GM23338 (cell line): ENCODE measurements around the gene USP6NL. TPM values are rescaled to one million over a fixed set of nuclear protein-coding genes. Genes with fewer than 3 reads are reported as not detected.

Experiments used
- ATAC-seq: fragments of 200-7000 bp; cut with Tn5 transposase; 3 replicates; pipeline ENCODE4 v1.9.1; 2020
- DNase-seq: peaks from one replicate; pipeline ENCODE4 v3.0.0-alpha.2; 2015; ENCODE audit warnings: low spot score
- H2AFZ ChIP-seq: fragments of 200-600 bp; sonication (generic); 2 replicates; pipeline ENCODE4 v1.8.0; 2016; ENCODE audit warnings: antibody characterized with exemption, mild to moderate bottlenecking, moderate library complexity
- H3F3A ChIP-seq: fragments of 200-600 bp; sonication (generic); replicated peaks from 2 replicates; pipeline ENCODE4 v1.8.0; 2017; ENCODE audit warnings: antibody characterized with exemption, mixed run types, low read depth
- H3K27ac ChIP-seq: fragments of 200-600 bp; sonication (generic); 2 replicates; pipeline ENCODE4 v1.6.1; 2016; ENCODE audit warnings: low read depth
- H3K27me3 ChIP-seq: fragments of 200-600 bp; sonication (generic); 2 replicates; pipeline ENCODE4 v1.8.0; 2016; ENCODE audit warnings: mild to moderate bottlenecking, mixed run types, moderate library complexity; ENCODE audit not compliant: insufficient read depth
- H3K36me3 ChIP-seq: fragments of 200-600 bp; sonication (generic); 2 replicates; pipeline ENCODE4 v1.8.0; 2016; ENCODE audit warnings: mild to moderate bottlenecking; ENCODE audit not compliant: insufficient read depth
- H3K4me1 ChIP-seq: fragments of 200-600 bp; sonication (generic); 2 replicates; pipeline ENCODE4 v1.8.0; 2016; ENCODE audit warnings: mild to moderate bottlenecking, moderate library complexity; ENCODE audit not compliant: insufficient read depth
- H3K4me2 ChIP-seq: fragments of 200-600 bp; sonication (generic); 2 replicates; pipeline ENCODE4 v1.7.1; 2017; ENCODE audit warnings: mixed run types
- H3K4me3 ChIP-seq: fragments of 200-600 bp; sonication (generic); 2 replicates; pipeline ENCODE4 v1.6.1; 2016; ENCODE audit warnings: mixed run types
- H3K79me2 ChIP-seq: fragments of 200-600 bp; sonication (generic); replicated peaks from 2 replicates; pipeline ENCODE4 v1.8.0; 2017; ENCODE audit warnings: mild to moderate bottlenecking; ENCODE audit not compliant: insufficient read depth
- H3K9me2 ChIP-seq: fragments of 200-600 bp; sonication (generic); 2 replicates; pipeline ENCODE4 v1.8.0; 2017; ENCODE audit not compliant: insufficient read depth
- H4K20me1 ChIP-seq: fragments of 200-600 bp; sonication (generic); replicated peaks from 2 replicates; pipeline ENCODE4 v1.8.0; 2017; ENCODE audit warnings: mild to moderate bottlenecking; ENCODE audit not compliant: insufficient read depth
- H3K27ac Mint-ChIP-seq: 2 replicates; pipeline ENCODE4 v1.8.0; 2020; ENCODE audit warnings: inconsistent platforms, mild to moderate bottlenecking, moderate library complexity, mixed read lengths
- H3K27me3 Mint-ChIP-seq: 3 replicates; pipeline ENCODE4 v1.8.0; 2022; ENCODE audit warnings: low read depth, mild to moderate bottlenecking, moderate library complexity, mixed read lengths, inconsistent platforms; ENCODE audit not compliant: insufficient read depth, poor library complexity
- H3K36me3 Mint-ChIP-seq: 3 replicates; pipeline ENCODE4 v1.8.0; 2021; ENCODE audit warnings: low read depth, mild to moderate bottlenecking, inconsistent platforms, moderate library complexity, mixed read lengths
- H3K4me1 Mint-ChIP-seq: 3 replicates; pipeline ENCODE4 v1.8.0; 2020; ENCODE audit warnings: mild to moderate bottlenecking, inconsistent platforms, mixed read lengths
- H3K4me3 Mint-ChIP-seq: 3 replicates; pipeline ENCODE4 v1.8.0; 2021; ENCODE audit warnings: moderate library complexity, mild to moderate bottlenecking, inconsistent platforms, mixed read lengths
- H3K9me3 Mint-ChIP-seq: 3 replicates; pipeline ENCODE4 v1.8.0; 2020; ENCODE audit warnings: moderate library complexity, mild to moderate bottlenecking, inconsistent platforms, mixed read lengths
- CREB1 ChIP-seq: fragments of 250-450 bp; sonication (Bioruptor Pico); IDR thresholded peaks from 2 replicates; pipeline ENCODE4 v1.5.0; 2020; ENCODE audit warnings: low read depth, mild to moderate bottlenecking, moderate library complexity
- CTCF ChIP-seq, 2 experiments: fragments of 200-600 bp in 1 of 2; sonication (generic) in 1 of 2; conservative IDR thresholded peaks; 2 replicates each; pipeline versions ENCODE4 v1.5.1 to v1.6.1; 2016 to 2017; ENCODE audit warnings: antibody characterized with exemption in 2 of 2, low read depth in 2 of 2, mild to moderate bottlenecking in 2 of 2, moderate library complexity in 1 of 2
- ETS1 ChIP-seq: IDR thresholded peaks from 2 replicates; pipeline ENCODE4 v1.6.1; 2016; ENCODE audit warnings: antibody characterized with exemption
- EZH2 ChIP-seq: fragments of 200-600 bp; sonication (generic); IDR thresholded peaks from one replicate; pipeline ENCODE4 v1.8.0; 2017; ENCODE audit warnings: antibody characterized with exemption, mild to moderate bottlenecking, low read depth; ENCODE audit not compliant: unreplicated experiment
- NANOG ChIP-seq: IDR thresholded peaks from 2 replicates; pipeline ENCODE4 v1.6.1; 2016; ENCODE audit warnings: antibody characterized with exemption, borderline replicate concordance
- POLR2AphosphoS5 ChIP-seq: IDR thresholded peaks from 2 replicates; pipeline ENCODE4 v1.6.1; 2016; ENCODE audit warnings: antibody characterized with exemption, low read depth
- REST ChIP-seq: IDR thresholded peaks from one replicate; pipeline ENCODE4 v1.6.1; 2018; ENCODE audit warnings: antibody characterized with exemption; ENCODE audit not compliant: unreplicated experiment
- STAT1 ChIP-seq: IDR thresholded peaks from one replicate; pipeline ENCODE4 v1.6.1; 2016; ENCODE audit warnings: antibody characterized with exemption; ENCODE audit not compliant: unreplicated experiment
- ZNF114 ChIP-seq: fragments of 250-450 bp; sonication (Bioruptor Pico); IDR thresholded peaks from 2 replicates; pipeline ENCODE4 v1.5.0; 2020; ENCODE audit warnings: mild to moderate bottlenecking, moderate library complexity
- ZNF331 ChIP-seq: fragments of 250-450 bp; sonication (Bioruptor Pico); IDR thresholded peaks from 2 replicates; pipeline ENCODE4 v1.5.0; 2020; ENCODE audit warnings: low read depth, mild to moderate bottlenecking, moderate library complexity
- polyA plus RNA-seq: library from polyadenylated mRNA; unstranded; fragments of >200 nt; fragmentation: Nextera tagmentation; extraction: Ambion mirVana; gene quantifications from 2 replicates; pipeline ENCODE4 v1.2.1, GENCODE V29; 2016
- total RNA-seq: library from RNA; depleted of rRNA; stranded (reverse); fragments of >200 nt; shearing (Covaris generic); gene quantifications from 2 replicates; pipeline ENCODE4 v1.2.3, GENCODE V29; 2014

USP6NL gene
- total and polyA plus RNA-seq, 2 experiments from 2014 or later = 8.1 to 29.7 TPM

- TF ChIP-seq REST = no peak
- no peak for TF ChIP-seq POLR2AphosphoS5
- no peak for TF ChIP-seq CREB1
- TF ChIP-seq ETS1 = no peak
- TF ChIP-seq NANOG = no peak
Measured at GRCh38 chr10:11446864-11447263, 164.6 kb downstream of the USP6NL start (continued).

GRCh38 chr10:11446133-11446532, 165.3 kb downstream of the USP6NL start:
- H3F3A ChIP-seq = no peaks in the 10 kb centered on the region
- no peaks in the 10 kb centered on the region for H3K9me2 ChIP-seq
- Mint-ChIP-seq H3K4me3 (no peak overlapping the region), H3K27ac (no peak overlapping the region), H3K9me3 (no peaks in the 10 kb centered on the region), H3K4me1 (peaks cover 26% of the 10 kb centered on the region), H3K36me3 (no peaks in the 10 kb centered on the region), H3K27me3 (peaks cover 9% of the 10 kb centered on the region)
- H3K4me3 ChIP-seq = no peak overlapping the region
- no peaks in the 10 kb centered on the region for H3K36me3 ChIP-seq
- H3K27me3 ChIP-seq = no peaks in the 10 kb centered on the region
- H2AFZ ChIP-seq = no peak overlapping the region
- no peak overlapping the region for H3K4me2 ChIP-seq
- H3K79me2 ChIP-seq = no peaks in the 10 kb centered on the region
- no peak for DNase-seq
- H3K27ac ChIP-seq = no peak overlapping the region
- no peak for ATAC-seq
- H3K4me1 ChIP-seq = peaks cover 11% of the 10 kb centered on the region
- H4K20me1 ChIP-seq = no peaks in the 10 kb centered on the region
- TF ChIP-seq EZH2 (no peak), ZNF114 (CRISPR knock-in tag) (no peak), CTCF (conservative IDR thresholded peaks at IDR 0.05; ENCODE audit: low read depth in 2 of 2) (no peak), POLR2AphosphoS5 (no peak), CREB1 (no peak), NANOG (no peak), REST (no peak), ZNF331 (no peak), STAT1 (no peak)
